HG02571 (cell line): ENCODE measurements around the gene HK2.
A peak's percentile ranks its signal among the peaks of the same experiment; 100 is the strongest.
"Not testable (repeated sequence)": the region's sequence is repeated elsewhere in the genome, so short reads cannot be mapped to it uniquely, and the experiment has no call there.

ENCODE experiments used
- ATAC-seq: cut with Tn5 transposase; IDR thresholded peaks from one replicate; pipeline ENCODE4 v1.9.1; 2021; ENCODE audit warnings: mild to moderate bottlenecking, moderate library complexity; ENCODE audit not compliant: unreplicated experiment

HK2 gene

GRCh38 chr2:74834792-74835755 is 1.1 kb downstream of the HK2 start:
- ATAC-seq: peak; percentile 40

DNA sequence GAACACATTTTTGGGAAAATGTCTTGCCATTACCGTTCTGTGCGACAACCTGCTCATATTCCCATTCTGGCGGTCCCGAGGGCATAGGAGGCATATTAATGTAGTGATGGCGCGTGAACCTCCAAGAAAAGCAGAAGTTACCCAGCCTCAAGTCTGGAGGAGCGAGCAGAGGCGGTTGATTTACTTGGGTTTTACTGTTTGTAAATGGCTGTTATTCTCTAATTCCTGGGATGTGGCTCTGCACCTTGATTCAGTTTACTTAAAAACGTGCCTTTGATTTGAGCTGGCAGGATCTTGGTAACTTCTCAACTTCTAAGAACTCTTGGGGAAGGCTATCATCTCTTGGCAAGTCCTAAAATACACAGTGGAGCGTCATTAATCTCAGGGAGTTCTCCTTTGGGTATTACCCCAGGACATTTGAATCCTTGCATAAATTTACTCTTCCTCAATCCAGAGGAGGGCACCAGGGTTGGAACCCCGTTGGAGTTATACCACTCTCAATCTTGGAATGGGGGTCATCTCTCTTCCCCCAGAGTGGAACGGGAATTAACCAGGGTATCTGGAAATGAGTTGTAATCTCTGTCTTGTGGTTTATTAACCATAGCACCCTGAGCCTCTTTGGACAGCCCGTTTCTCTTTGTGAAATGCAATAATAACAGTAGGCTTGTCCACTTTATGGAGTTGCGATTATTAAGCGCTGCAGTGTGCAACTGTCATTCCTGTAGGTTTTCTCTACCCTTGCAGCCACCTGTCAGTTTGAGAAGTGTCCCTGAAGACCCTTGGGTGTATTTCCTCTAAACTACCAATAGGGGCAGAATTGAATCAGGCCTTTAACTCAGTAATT is 2.1 kb downstream of the HK2 start:
- ATAC-seq: no peak

DNA sequence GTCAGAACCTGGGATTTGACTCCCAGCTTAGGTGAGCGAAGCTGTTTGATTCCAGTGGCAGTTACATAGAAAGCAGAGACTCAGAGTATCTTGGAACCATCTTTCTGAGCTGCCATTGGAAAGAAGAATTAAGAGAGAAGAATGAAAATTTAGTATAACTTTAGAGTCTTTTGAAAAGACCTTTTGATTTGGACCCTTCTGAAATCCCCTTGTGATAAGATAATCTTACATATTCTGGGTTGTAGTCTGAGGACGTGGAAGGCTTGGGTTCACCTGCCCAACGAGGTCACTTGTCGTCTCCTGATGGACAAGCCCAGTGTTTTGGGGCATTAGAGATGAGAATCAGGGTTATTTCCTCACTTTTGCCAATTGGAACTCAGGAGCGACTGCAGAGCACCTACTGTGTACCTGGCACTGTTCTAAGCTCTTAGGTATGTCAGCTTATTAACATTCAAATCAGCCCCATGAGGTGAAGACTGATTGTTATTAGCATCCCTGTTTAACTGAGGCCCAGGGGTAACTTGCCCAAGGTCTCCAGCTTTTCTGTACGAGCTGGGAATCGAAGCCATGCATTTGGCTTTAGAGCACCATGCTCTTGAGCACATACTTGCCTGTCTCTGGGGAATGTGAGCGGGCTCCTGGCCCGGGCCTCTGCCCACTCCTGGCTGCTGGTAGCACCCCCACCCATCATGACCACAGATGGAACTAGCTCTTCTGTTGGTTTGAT is 2.9 kb downstream of the HK2 start:
- no peak for ATAC-seq

GRCh38 chr2:74841641-74842040 is 7.7 kb downstream of the HK2 start:
- ATAC-seq: no peak

DNA sequence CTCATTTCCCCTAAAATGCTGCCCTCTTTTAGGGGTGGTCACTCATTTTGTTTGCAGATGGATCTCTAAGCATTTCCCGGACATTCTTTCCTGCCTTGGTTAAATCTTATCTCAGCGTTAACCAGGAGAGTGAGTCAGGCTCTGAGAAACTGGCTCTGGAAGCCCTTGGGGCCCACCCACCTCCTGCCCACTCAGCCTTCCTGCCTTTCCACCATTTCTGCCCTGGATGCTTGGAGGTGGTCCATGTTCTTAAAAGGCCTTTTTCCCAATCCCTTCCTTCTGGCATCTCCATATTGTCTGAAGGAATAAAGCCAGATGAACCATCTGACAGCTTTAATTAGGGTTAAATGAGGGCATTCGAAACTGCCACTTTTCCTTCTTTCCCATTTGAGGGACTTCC is 9.5 kb downstream of the HK2 start:
- ATAC-seq: no peak

DNA sequence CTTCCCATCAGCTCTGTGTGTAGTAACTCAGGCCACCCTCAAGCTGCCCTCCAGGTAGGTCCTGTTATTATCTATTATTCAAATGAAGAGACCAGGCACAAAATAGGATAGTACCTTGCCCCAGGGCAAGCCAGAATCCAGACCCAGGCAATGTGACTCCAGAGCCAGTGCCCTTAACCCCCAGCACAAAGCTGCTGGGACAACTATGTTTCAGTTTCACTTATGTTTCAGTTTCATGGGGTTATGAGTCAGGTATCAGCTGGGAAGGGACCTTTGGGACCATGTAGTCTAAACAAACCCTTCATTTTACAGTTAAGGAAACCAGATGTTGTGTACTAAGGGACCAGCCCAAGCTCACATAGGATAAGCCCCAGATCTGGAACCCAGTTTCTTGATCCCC is 10.0 kb downstream of the HK2 start:
- peak; percentile 81 for ATAC-seq

DNA sequence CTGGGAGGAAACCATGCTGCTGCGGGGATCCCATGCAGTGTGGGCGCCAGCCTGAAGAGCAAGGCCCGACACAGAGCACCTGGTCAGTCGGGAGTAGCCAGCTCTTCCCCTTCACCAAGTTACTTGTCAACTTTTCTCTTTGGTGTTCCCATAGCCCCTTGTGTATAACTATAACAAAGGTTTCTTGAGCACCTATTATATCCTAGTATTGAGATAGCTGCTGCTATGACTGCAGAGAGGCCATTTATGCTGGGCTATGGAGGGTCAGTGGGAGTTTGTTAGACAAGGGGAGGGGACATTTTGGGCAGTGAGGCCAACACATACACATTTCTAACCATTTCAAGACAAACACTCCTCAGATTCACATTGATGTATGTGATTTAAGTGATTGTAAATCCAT is 10.8 kb downstream of the HK2 start:
- no peak for ATAC-seq

DNA sequence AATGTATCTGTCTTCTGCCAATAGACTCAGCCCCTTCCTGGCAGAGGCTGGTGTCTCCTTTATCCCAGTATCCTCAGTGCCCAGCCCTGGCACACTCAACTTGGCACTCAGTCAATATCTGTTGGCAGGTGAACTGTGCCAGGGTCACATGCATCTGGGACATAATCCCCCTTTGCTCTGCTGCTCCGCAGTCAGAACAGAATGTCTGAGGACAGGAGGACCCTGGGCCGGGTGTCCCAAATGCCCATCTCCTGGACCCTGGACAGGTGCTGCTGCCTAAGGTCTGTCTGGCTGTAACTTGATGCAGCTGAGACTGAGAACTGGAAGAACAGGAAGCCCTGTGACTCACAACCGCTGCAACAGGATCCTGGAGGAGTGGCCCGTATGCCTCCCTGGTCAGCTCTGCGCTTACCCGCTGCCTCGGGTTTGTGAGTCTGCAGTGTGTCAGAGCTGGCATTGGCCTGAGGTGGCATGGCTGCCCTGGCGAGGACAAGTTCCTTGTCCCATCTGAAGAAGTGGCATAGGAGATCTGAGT is 11.4 kb downstream of the HK2 start:
- ATAC-seq: no peak

- no peak for ATAC-seq
Measured at GRCh38 chr2:74845991-74846390, 12.1 kb downstream of the HK2 start.

DNA sequence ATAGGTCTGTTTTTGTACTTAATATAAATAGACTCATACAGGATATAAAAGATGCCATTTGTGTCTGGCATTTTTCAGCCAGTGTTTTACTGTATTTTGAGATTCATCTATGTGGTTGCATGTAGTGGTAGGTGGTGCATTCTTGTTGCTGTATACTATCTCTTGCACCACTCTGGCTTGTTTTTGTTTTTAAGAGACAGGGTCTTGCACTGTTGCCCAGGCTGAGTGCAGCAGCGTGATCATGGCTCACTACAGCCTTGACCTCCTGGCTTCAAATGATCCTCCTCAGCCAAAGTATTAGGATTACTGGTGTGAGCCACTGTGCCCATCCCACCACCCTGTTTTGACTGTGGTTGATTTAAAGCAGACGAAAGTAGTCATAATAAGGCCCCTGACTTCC is 12.6 kb downstream of the HK2 start:
- ATAC-seq: no peak

- ATAC-seq: no peak
Measured at GRCh38 chr2:74847070-74847858, 13.3 kb downstream of the HK2 start.

DNA sequence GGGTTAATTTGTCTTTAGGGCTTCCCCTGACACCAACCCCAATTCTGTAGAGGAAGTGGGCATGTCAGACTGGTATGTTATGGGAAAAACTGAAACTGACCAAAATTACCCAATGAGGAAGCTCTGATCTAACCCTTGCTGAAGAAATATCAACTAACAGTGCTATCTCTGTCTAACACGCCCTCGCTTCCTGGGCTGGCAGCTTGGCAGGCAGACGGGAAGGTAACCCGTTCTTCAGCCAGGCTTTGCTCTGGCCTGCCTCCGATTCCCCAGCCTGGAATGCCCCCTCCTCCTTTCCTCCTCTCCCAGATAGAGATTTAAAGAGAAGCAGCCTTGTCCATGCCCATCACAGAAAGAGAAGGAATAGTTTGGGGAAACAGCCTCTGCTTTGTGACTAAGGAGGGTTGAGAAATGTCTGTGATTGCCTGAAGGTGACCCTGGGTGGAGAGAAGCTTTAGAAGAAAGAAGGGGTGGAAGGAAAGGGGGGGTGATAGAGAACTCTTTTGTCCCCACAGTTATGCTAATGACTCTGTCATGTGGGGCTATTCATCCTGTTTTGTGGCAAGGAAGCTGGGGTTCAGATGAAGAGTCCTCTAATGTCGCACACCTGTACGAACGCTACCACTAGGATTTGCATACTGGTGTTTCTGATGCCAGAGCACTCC is 15.4 kb downstream of the HK2 start:
- ATAC-seq: peak; percentile 82

DNA sequence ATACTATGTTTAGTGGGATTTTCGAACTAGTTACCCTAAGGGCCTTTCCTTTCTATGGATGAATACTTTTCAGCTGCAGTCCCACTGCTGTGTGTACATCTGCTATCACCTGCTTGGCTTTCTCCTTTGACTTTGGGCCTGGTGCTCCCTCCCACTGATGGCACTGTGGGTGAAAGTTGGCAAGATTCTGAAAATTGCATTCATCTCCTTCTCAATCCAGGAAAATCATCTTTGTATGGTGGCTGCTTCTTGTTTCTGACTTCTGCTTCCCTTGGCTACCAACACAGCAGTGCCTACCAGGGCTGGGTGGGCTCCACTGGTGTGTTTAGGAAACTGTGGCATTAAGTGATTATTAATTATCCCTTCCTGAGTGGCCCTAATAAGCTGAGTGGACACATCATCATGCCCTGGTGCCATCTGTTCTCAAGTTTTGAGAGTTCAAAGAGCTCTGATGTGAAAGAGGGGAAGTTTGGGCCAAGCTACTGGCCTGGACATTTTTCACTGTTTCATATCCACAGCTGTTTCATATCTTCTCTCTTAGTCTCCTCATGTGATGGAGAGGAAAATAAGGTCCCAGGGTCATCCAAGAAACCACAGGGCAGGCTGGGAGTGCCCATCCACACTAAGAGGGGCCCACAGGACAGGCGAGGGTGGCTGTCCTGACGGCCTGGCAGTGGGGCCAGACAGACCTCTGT is 16.7 kb downstream of the HK2 start:
- no peak for ATAC-seq

DNA sequence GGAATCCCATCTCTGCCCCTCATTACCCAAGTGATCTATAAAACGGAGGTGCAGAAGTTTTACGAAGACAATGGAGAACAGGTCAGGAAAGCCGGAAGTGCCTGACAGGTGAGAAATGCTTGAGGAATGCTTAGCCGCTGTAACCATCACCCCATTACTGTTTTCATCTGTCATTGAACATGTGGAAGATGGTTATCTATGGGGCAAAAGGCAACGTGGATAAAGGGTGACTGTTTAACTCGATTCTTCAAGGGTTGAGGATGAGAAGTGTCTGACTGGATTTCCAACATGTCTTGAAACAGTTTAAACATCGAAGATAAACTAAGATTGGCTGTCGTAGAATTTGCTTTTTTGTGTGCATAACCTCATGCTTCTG is 17.3 kb downstream of the HK2 start:
- no peak for ATAC-seq

DNA sequence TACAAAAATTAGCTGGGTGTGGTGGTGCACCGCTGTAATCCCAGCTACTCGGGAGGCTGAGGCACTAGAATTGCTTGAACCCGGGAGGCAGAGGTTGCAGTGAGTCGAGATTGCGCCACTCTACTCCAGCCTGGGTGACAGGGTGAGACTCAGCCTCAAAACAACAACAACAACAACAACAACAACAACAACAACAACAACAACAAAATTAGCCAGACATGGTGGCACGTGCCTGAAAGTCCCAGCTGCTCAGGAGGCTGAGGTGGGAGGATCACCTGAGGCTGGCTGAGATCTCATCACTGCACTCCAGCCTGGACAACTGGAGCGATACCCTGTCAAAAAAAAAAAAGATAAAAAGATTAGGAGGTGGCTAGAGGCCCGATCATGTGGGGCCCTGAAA is 19.4 kb downstream of the HK2 start:
- ATAC-seq: not testable (repeated sequence)

DNA sequence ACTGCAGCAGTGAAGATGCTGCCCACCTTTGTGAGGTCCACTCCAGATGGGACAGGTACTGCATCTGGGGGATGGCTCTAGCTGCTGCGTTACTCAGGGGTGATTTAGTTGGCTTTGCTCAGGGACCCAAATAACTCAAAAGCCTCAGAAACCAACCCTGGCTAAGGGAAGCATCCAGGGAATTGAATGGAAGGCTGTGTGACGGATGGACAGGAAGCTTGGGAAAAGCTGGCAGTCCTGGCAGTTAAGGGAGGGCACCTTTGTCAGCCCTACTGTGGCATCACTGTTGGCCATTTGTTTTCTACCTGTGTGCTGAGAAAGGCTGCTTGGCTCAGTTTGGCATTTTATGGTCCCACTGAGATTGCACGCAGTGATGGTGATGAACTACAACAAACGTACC is 20.5 kb downstream of the HK2 start:
- ATAC-seq: no peak

GRCh38 chr2:74855114-74855707 is 21.3 kb downstream of the HK2 start:
- ATAC-seq: not testable (repeated sequence)

DNA sequence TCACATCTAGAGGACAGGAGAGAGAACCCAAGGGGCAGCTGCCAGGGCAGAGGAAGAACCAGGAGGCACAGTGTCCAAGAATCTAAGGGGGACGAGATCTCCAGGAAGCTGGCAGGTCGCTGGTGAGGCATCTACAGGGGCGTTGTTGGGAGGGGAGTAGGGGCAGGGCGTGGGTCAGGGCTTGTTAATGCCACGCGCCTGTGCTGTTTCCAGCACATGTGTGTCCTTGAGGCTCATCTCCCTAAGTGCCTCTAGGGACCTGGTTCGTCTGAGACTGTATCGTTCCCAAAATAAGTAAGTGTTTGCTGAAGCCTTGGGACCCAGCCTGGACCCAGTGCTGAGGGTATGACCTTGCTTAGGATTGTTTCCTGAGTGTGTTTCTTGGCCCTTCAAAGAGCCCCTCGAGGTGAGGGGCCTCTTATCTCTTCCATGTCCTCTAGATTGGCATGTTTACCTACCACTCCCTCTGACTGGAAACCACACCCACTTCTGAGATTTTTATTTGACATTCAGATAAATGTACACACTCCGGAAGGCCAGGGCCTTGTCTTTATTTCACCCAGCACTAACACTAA is 22.2 kb downstream of the HK2 start:
- no peak for ATAC-seq
